GM18909 (cell line): ENCODE data around the gene VSIG8.
"Not testable (repeated sequence)": the region's sequence is repeated elsewhere in the genome, so short reads cannot be mapped to it uniquely, and the experiment has no call there.

Source experiments
- ATAC-seq: cut with Tn5 transposase; IDR thresholded peaks from one replicate; pipeline ENCODE4 v1.9.1; 2021; ENCODE audit warnings: mild to moderate bottlenecking; ENCODE audit not compliant: unreplicated experiment, poor library complexity

VSIG8 gene

DNA sequence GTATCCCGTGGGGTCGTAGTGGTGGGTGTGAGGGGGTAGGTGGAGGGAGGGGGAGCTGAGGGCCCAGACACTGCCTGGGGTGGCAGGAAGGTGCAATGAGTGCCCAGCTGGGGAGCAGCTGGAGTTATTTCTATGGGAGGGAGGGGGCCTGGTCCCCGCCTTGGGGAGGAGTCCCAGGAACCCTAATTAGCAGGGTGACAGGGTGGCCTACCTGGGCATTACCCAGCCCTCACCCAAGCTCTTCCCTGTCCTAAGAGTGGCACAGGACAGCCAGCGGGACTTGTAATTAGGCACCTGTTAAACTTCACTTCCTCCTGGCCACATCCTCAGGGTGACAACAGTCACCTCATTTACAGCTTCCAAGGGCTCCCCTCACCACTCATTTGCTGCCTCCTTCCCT lies at the start of gene VSIG8:
Gene VSIG8, minus strand, starts transcription at position 101 of the 400 bp plus-strand sequence. CDS start 136 bp downstream, outside the sequence.
- ATAC-seq, result no peak

DNA sequence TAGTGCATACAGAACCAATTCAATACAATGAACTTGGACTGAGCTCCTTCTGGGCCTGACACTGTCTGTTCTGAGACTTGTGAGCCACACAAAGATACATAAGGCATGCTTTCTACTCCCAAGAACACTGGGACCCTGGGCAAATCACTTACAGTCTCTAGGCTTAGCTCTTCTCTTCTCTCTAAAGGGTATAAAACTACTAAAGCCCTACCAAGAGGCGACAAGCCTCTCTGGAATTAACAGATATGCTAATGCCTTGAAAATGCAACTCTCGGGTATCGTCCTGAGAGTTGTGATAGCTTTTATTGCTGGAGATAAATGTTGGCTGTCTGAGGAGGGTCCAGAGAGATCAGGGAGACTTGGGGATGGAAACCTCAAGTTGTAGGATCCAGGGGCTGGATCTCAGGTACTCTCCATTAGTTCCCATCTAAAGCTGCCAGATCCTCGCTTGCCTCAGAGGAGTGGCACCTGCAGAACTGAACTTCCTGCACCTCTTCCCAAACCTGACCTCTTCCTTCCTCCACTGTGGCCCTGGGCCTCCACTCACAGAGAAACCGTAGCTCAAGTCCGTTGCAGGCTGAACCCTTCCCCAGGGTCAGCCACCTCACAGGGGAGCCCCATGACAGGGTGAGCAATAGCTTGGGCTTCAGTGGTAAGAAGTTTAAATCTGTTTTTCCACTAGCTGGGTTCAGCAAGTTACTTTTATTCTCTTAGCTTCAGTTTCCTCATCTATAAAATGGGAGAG lies 49.0 kb upstream of the VSIG8 start:
- no peak for ATAC-seq

- no peak for ATAC-seq
These were observed 45.8 kb upstream of the VSIG8 start for GRCh38 chr1:159908031-159908940.

DNA sequence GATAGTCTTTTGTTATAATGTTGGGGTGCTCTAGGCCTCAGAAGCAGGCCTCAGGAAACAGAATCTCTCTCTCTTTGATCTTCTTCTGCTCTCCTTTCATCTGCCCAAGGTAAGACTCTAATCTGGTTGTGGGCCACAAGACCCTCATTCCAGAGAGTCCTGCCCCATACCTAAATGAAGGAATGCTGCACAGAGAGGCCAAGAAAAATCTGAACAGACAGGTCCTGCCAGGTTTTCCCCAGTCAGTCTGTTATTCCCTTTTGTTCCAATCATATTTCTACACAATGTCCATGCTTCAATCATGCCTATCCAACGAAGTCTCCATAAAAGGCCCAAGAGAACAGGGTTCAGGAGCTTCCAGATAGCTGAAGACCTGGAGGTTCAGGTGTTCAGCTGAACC lies 44.5 kb upstream of the VSIG8 start:
- ATAC-seq, result no peak

DNA sequence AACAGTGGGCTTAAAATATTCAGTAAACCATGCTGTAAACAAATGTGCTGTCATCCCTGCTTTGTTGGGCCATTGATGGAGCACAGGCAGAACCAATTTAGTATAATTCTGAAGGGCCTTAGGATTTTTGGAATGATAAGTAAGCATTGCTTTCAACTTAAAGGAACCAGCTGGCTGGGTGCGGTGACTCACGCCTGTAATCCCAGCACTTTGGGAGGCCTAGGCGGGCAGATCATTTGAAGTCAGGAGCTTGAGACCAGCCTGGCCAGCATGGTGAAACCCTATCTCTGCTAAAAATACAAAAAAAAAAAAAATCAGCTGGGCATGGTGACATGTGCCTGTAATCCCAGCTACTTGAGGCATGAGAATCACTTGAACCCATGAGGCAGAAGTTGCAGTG lies 41.6 kb upstream of the VSIG8 start:
- ATAC-seq, result not testable (repeated sequence)

DNA sequence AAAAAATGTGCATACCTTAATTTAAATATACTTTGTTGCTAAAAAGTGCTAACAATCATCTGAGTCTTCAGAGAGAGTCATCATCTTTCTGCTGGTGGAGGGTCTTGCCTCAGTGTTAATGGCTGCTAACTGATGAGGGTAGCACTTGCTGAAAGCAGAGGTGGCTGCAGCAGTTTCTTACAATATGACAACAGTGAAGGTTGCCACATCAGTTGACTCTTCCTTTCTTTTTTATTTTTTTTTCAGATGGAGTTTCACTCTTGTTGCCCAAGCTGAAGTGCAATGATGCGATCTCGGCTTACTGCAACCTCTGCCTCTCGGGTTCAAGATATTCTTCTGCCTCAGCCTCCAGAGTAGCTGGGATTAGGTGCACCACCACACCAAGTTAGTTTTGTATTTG lies 40.1 kb upstream of the VSIG8 start:
- ATAC-seq, result no peak

DNA sequence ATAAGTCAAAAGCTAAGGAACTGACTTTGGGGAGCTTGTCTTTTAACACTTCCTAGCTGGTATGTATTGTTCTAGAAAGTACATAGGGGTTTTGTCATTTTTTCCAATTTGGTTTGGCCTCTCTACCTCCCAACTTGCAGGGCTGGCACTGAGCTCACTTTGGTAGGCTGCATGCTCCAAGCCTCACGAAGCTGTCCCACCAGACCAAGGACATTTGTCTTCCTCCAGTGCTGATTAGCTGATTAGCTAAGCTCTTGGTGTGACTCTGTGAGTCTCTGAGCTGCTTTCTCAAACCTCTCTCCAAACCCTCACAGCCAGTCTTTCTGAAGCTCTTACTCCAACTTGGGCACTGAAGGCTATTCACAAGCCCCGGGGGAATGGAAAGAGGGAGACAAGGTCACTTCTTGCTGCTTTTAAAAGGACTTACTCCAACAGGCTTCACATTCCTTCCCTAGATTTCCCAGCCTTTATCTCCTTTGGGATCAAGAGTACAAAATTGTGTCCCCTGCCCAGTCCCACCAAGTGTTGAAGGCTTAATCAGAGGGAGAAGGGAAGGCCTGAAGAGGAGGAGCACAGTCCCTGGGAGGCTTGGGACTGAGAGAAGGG lies 38.4 kb upstream of the VSIG8 start:
- ATAC-seq, result no peak

DNA sequence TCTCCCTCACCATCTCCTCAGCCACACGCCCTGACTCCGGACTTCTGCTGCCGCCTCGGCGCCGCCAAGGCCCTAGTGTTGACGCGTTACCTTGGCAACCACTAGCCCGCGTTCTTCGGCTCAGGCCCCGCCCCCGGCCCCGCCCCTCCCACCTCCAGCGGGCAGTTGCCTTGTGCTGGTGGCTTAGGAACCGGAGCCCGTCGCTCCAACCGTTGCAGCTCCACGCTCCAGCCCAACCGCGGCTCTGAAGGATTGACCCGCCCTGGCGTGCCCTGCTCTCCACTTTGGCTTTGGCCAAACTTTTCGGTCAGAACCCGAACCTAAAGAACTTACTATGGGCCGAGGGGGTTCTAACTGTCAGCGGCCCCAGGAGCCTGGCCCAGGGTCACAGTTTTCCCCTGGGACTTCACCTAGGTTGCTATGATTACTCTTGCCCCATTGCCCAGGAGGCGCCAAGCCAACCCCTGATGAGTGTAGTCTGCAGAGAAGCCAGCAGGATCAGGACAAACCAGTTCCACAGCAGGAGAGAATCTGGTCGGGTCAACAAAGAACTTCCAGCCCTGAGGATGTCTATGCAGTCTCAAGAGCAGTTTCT lies 37.7 kb upstream of the VSIG8 start, which contains the start of gene CFAP45:
Gene CFAP45, minus strand, starts transcription at position 80 of the 595 bp plus-strand sequence. Its CDS starts 67 bp downstream, at position 13.
- no peak for ATAC-seq

DNA sequence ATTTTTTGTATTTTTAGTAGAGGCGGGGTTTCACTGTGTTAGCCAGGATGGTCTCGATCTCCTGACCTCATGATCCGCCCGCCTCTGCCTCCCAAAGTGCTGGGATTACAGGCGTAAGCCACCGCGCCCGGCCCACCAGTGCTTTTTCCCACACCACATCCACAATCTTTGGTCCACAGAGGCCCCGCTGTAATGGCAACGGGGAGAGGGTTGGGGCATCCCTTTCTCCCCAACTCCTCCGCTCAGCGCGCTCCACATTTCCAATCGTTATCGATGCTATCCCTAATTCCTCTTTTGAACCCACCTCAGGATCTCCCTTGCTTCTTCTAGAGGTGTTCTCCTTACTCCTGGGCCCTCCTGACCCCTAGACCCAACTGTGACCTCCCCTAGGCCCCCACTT lies 37.2 kb upstream of the VSIG8 start:
- ATAC-seq, result not testable (repeated sequence)

- no peak for ATAC-seq
These were observed 36.1 kb upstream of the VSIG8 start for GRCh38 chr1:159898527-159898926.

GRCh38 chr1:159897962-159898361 lies 35.5 kb upstream of the VSIG8 start:
- no peak for ATAC-seq

- no peak for ATAC-seq
These were observed 34.1 kb upstream of the VSIG8 start for GRCh38 chr1:159896546-159896930.

DNA sequence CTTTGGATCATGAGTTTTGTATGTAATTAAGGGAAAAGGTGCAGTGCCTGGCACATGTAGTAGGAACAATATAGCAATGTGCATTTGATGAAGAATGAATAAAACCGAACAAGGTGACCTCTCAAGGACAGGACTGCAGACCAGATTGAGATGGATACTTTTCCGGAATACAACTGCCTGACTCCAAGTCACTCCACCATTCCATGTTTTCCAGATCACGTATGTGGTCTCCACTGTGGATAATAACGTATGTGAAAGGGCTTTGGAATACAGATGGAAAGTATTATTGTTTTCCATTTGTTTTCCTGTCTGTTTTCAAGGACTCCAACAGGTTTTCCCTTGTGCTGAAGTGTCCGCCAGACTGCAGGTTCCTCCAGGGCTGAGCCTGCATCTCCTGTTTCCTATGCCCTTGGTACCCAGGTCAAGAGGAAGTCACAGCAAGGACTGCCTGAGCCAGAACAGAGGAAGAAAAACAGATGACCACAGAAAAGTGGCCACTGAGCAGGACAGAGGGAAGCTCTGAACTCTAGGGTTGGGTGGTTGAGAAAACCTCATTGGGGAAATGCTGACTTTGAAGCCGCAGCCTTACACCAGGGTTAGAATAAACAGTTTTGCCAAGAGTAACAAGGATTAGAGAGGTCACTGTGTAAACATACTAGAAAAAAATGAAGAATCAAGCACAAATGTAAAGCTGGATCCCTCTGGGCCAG lies 33.5 kb upstream of the VSIG8 start:
- no peak for ATAC-seq

DNA sequence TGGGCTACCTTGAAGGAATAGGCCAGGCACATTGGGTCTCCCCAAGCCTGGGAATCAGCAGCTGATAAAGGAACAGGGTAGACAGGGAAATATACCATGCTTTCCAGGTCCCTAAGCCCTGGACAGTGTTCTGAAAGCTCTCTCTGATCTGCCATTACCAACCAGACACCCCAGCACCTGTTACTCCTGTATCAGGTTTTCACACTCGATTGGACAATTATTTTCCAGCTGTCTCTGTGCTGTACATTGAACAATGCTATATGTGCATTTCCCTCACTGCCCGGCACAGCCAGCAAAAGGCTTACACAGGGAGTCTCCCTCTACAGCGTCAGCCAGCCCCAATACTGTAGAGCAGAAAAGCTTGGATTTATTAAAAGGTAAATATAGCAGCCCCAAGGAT lies 32.8 kb upstream of the VSIG8 start:
- ATAC-seq, result no peak

DNA sequence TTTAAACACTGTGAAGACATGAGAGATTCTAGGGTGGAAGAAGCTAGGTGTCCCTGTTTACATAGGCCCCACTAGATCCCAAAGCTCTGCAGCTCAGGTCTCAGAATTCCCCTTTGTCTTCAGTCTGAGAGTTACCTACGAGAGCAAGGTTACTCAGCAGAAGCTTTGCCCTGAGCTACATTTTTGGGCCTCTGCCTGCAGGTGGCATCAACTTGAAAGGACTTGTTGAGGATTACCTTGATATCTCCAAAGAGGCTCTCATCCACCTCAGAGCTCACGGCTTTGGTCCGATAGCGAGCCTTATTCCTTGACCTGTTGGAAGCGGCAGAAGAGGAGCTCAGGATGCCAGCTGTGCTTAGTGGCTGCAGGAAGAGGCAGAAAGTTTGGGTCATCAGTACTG lies 30.5 kb upstream of the VSIG8 start:
- ATAC-seq, result no peak

DNA sequence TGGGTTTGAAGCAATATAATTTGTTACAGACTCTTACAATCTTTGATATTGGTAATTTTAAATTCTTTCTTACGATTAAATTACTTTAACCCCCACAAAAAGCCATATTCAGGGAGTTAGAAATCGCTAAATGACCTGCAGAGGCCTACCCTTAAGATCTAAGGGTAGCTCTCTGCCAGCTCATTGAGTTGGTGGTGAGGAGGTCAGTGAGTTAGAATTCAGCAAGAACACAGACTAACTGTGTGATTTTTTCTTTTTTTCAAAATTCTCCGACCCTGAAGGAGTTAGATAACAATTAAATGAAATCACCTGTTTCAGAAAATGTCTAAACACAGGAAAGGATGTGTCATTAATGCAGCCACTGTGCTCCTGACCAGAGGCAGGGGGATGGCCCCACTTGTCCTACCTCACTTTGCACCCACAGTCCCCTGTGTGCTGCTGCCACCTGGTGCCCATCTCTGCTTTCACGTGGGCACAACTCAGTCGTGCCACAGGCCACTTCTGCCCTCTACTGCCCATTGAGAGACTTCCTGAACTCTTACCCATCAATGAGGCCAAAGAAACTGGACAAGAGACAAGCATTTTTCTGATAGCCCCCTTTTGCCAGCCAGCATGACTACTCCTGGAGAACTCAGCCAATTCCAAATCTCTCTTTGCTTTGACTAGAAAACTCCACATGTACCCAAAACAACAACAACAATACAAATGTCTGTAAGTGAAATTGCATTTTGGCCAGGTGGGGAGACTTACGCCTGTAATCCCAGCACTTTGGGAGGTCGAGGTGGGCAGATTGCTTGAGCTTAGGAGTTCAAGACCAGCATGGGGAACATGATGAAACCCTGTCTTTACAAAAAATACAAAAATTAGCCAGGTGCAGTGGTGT lies 29.1 kb upstream of the VSIG8 start:
- ATAC-seq, result peak; percentile 81

DNA sequence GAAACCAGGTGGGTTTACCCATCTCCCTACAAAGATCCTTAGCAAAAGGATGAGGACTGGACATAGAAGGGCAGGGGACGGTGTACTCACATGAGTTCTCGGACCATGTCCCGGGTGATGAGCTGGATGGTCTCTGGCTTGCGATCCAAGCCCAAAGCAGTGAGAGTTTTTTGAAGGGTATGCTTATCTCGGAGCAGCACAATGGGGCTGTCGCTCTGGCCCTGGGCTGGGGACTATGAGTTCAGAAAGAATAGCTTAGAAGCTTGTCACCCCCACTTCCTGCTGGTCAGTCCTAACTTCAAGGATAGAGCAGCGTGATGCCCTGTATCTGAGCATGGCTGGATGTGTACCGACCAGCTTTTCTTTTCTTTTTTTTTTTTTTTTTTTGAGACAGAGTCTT lies 27.9 kb upstream of the VSIG8 start:
- no peak for ATAC-seq

DNA sequence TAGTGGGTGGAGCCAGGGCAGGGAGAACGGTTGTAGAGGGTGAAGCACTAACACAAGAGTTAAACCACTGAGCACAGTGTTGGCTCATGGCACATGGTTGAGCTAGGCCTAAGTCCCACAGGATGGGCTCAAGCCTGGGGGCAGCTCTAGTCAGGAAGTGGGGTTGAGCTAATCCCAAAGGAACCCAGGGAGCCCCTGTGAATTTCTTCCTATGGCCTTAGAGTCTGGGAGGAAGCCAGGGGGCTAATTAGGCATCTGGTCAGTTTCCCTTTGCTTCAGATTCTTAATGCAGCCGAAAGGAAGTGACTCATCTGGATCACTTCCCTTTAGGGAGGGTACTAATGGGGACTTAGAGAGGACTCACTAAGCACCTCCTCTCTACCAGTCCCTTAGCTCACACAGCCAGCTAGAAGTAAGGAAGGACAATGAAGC lies 27.4 kb upstream of the VSIG8 start:
- ATAC-seq, result peak; percentile 93

- ATAC-seq, result peak; percentile 30
These were observed 26.7 kb upstream of the VSIG8 start for GRCh38 chr1:159889202-159889601.
